GM10266 (cell line): ENCODE data around the gene DLX1.
A peak's percentile ranks its signal among the peaks of the same experiment; 100 is the strongest.

ENCODE experiments used
- DNase-seq: peaks from one replicate; pipeline ENCODE4 v3.0.0; 2012; ENCODE audit errors: extremely low spot score
- TF ChIP-seq, protein P1 (sequence below): IDR thresholded peaks from 2 replicates; pipeline ENCODE4 v1.5.1; 2012; ENCODE audit warnings: mild to moderate bottlenecking, low read depth; ENCODE audit not compliant: control insufficient read depth, insufficient read depth; ENCODE audit errors: missing control alignments

Gene DLX1

DNA sequence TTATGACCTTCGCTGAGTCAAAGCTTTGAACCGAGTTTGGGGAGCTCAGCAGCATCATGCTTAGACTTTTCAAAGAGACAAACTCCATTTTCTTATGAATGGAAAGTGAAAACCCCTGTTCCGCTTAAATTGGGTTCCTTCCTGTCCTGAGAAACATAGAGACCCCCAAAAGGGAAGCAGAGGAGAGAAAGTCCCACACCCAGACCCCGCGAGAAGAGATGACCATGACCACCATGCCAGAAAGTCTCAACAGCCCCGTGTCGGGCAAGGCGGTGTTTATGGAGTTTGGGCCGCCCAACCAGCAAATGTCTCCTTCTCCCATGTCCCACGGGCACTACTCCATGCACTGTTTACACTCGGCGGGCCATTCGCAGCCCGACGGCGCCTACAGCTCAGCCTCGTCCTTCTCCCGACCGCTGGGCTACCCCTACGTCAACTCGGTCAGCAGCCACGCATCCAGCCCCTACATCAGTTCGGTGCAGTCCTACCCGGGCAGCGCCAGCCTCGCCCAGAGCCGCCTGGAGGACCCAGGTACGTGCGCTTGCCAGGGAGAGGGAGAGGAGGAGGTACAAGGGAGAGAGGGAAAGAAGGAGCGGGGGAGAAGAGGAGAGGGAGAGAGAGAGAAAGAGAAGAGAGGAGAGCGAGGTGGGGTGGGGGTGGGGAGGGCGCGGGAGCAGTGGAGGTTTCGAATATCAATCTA lies at the start of gene DLX1:
Gene DLX1 (plus strand): TSS at position 48 of the 700 bp plus-strand sequence. CDS start 171 bp downstream, at position 219.
- DNase-seq = peak; percentile 14
- TF ChIP-seq, protein P1, sequence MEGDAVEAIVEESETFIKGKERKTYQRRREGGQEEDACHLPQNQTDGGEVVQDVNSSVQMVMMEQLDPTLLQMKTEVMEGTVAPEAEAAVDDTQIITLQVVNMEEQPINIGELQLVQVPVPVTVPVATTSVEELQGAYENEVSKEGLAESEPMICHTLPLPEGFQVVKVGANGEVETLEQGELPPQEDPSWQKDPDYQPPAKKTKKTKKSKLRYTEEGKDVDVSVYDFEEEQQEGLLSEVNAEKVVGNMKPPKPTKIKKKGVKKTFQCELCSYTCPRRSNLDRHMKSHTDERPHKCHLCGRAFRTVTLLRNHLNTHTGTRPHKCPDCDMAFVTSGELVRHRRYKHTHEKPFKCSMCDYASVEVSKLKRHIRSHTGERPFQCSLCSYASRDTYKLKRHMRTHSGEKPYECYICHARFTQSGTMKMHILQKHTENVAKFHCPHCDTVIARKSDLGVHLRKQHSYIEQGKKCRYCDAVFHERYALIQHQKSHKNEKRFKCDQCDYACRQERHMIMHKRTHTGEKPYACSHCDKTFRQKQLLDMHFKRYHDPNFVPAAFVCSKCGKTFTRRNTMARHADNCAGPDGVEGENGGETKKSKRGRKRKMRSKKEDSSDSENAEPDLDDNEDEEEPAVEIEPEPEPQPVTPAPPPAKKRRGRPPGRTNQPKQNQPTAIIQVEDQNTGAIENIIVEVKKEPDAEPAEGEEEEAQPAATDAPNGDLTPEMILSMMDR = no peak

DNA sequence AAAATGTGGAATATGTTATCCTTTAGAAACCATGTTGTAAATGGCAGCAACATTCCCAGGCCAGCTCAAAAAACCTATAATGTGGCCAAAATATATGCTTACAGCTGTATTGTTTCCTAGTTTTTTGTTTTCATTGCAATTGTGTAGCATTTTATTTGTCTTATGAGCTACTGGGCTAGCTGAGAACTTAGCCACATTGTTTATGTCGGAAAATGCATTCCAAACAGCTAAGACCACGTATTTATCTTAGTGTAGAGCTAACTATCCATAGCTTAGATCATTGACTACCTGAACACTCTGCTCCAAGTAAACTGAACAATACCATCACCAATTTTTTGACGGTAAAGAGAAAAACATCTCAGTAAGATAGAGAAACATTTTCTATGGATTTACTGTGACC lies 47.2 kb upstream of the DLX1 start:
- TF ChIP-seq, protein P1 = no peak
- no peak for DNase-seq

DNA sequence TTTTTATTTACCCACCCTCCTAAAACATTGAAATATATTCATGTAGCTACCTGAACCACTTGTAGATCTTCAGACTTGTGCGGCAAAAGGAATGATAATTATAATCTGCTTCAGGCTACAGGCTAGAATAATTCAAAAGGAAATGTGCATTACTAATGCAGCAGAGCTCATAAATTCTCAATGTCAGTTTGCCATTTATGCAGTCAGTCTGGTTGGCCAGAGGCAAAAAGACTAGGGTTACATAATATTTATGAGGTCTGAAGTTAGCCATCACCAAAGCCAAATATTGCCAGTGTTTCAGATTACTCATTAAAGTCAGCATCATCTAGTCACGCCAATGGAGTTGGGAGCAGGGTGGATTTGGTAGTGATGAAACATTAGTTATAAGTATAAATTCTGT lies 46.7 kb upstream of the DLX1 start:
- DNase-seq = no peak

DNA sequence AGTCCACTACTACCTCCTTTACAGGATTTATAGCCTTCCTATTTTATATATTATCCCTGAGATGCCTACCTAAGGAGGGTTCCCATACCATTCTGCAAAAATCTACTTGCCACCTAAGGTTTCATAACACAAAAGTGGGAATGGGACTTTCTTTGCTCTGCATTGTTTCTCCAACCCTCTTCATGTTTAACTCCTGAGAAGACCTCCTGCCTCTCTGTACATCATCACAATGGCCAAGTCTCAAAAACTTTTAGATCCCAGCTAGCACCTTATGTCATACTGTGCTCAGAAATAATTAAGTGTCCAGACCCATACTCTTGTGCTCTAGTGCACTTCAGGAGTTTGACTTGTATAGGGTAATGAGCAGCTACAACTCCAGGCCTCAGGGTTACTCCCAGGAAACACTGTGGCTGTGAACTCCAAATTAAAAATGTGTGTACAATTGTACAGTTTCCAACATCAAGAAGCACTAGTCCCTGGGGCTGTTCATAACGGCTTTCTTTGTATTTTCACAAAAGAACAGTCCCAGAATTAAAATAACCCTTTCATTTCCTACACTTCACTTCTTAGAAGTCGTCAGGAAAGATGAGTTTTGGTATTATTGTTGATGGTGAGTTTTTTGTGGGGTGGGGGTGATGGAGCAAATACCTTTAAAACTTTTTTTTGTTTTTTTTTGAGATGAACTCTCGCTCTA lies 46.1 kb upstream of the DLX1 start:
- DNase-seq = no peak
- TF ChIP-seq, protein P1 = no peak

More for the DNA sequence above, 46.7 kb upstream of the DLX1 start:
- TF ChIP-seq, protein P1 = no peak

DNA sequence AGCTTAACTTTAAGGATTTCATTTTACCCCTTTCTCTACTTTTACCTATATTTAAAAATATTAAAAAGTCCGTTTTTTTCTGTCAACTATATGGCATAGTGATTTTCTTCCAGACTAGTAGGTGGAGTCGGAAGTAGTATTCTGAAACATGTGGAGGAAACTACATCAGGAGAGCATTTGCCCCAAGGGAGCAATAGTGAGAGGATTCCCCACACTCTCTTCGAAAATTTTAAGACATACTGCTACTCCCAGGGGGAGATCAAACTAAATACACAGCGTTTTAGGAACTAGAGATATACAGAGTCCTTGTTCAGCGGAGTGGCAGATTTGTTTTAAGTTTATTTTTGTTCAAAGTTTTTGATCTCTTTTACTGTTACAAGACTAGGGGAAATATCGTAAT lies 45.0 kb upstream of the DLX1 start:
- TF ChIP-seq, protein P1 = no peak
- DNase-seq = no peak

DNA sequence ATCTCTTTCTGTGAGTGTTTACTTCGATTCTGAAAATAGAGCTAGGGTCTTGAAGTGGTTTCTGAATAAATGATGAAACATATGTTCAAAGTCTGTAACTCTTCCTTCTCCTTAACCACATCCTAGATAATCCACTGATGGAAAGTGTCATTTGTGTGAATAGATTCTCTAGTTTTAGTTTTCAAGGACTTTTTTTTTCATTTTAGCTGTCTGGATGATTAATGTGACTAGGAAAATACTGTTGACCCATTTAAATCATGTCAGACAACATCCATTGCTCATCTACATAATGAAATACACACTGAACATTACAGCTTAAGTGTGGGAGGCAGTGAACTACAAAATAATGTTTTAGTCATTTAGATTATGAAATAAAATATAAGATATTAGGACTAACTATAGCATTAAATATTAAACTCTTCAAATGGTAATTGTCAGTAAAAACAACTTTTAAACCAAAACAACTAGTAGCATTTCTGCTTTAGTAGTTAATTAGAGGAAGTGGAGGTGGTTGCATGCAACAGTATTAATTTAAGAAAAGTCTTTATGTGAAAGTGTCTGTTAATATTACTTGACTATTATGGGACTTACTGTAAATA lies 39.1 kb upstream of the DLX1 start:
- no peak for DNase-seq
- TF ChIP-seq, protein P1 = no peak
